Activated CD8-positive, alpha-beta memory T cell treated with anti-CD3 and anti-CD28 coated beads, Interleukin-2, amount 50 U/mL, for 24 hours (primary cell): Measurements from ENCODE around the gene UROS.

ENCODE experiments used
- DNase-seq: peaks from one replicate; pipeline ENCODE4 v3.0.0-alpha.2; 2020; ENCODE audit errors: extremely low read depth

UROS gene

DNA sequence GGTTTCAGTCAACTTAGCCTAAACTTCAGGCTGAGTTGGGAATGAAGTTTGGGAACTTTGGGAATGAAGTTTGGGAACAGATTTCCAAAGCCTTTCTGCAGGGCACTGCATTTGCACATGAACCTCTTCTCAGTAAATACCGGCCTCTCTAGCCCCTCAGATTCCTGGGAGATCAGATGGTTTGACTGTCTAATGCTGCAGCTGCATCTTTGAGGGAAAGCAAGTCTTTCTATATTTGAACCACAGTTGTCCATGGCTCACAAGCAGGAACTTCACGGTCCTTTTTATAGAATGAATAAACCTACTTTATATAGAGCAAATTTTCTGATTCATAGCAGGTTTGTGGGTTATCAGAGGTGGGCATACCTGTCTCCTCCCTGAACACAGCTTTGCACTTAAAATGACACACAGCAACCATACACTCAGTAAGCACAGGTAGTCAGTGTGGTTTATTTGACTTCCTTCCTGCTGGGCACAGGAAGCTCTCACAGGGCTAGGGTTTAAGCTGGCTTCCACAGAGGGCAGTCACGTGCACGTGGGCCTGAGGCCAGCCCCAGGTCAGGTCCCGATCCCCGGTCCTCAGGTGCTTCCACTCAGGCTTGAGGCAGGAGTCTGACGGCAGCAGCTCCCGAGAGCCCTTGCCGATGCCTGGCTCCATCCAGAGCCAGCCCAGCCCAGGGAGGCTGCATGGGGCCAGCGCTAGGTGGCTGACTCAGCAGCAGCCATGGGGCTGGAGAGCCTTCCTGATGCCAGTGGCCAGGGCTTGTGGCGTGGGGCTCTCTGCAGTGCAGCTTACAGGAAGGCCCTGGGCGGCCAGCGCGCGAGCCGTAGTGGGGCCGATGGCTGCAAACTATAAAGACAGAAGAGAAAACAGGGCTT is 34.7 kb downstream of the UROS start:
- no peak for DNase-seq

GRCh38 chr10:125785791-125786190 is 37.3 kb downstream of the UROS start:
- DNase-seq: no peak

GRCh38 chr10:125783957-125784356 is 39.1 kb downstream of the UROS start:
- DNase-seq: no peak

DNA sequence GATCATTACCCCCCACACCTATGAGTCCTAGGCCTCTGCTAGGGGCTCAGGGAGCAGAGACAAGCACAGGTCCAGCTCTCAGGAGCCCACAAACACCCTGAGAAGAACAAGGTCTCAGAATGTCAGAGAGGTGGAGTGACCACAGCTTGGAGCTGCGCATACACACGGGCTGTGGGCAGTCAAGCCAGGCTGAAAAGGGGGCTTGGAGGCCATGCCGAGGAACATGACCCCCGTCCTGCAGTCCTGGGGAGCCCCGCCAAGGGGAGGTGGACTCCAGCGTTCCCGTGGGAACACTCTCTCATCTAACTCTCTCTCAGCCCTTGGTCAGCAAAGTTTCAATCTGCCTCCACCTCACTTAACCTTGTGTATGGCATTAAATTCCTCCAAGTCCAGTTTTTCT is 39.6 kb downstream of the UROS start:
- no peak for DNase-seq

- DNase-seq: no peak
Measured at GRCh38 chr10:125782616-125783015, 40.4 kb downstream of the UROS start.

DNA sequence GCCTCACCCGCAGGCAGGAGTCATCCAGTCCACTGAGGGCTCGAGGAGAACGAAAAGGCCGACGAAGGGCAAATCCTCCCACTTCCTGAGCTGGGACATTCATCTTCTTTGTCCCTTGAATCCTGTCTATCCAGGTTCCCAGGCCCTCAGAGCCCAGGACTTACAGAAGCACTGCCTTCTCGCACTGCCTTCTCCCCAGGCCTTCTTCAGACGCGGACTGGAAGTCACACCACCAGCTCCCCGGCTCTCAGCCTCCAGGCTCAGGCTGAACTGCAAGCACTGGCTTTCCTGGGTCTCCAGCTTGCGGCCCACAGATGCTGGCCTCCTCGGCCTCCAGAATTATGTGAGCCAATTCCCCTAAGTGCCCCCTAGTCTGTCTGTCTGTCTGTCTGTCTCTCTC is 41.0 kb downstream of the UROS start:
- DNase-seq: no peak

DNA sequence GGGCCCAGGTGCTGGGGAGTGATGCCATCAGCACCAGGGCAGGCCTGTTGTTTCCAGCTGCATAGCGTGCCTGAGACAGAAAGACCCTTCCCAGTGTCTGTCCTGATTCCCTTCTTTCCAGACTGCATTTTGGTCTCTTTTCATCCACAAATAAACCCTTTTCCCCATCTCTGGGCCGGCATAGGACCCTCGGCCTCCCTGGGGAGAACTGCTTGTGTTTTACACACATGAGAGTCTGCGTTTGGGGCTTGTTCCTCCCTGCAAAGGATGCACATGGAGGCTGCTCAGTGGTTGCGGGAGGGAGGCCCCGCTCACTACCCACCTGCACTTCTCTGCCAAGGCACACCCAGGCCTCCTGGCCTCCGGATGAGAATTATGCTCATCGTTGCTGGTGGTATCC is 41.7 kb downstream of the UROS start:
- no peak for DNase-seq

DNA sequence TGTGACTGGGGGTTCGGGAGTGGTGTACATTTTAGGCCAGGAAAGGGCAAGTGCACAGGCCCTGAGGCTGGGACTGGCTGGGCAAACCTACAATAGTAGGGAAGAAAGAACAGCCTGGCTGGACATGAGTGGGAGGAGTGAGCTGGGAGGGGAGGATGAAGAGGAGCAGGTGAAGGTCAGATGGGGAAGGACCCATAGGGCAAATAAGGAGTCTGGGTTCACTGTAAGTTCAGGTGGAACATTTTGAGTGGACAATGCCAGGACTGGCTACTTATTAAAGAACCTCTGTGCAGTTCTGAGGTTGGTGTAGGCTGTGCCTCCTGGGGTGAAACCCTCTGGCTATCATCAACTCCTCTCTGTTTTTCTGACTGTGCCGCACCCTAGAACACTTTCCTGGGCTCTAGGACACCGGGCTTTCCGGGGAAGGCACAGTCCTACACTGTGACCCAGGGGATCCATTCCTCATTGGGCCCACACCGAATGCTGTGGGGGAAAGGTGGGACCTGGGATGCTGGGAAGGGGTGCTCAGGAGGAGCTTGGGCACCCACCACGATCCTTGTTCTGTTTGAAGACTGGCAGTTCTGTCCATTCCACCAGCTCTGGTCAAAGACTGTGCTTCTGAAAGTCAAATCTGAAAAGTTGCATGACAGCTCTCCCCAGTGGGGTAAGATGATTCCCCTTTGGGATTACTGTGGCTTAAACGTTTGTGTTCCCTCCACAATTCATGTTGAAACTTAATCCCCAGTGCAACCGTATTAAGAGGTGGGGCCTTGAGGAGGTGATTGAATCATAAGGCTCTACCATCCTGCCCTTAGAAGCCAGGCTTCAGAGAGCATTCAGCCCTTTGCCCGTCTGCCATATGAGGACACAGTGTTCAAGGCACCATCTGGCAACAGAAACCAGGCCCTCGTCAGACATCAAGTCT is 43.4 kb downstream of the UROS start:
- no peak for DNase-seq

GRCh38 chr10:125778556-125778955 is 44.5 kb downstream of the UROS start:
- no peak for DNase-seq

DNA sequence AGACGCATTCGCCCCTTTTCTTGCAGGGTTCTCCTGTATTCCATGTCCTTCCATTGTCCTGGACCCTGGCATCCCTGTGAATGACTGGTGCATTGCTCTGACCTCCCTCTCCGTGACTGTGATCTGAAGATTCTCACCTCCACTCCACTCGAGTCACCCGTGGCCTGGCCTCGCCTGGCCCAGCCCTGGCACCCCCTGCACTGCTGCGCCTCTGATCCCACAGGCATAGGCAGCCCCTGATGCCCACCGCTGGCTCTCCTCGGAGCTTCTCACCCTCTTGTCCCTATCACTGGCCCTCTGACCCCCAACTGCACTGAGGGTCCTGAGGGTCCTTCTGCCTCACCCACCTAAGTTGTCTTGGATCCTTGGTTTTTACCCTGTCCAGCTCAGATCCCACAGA is 45.3 kb downstream of the UROS start:
- DNase-seq: no peak

DNA sequence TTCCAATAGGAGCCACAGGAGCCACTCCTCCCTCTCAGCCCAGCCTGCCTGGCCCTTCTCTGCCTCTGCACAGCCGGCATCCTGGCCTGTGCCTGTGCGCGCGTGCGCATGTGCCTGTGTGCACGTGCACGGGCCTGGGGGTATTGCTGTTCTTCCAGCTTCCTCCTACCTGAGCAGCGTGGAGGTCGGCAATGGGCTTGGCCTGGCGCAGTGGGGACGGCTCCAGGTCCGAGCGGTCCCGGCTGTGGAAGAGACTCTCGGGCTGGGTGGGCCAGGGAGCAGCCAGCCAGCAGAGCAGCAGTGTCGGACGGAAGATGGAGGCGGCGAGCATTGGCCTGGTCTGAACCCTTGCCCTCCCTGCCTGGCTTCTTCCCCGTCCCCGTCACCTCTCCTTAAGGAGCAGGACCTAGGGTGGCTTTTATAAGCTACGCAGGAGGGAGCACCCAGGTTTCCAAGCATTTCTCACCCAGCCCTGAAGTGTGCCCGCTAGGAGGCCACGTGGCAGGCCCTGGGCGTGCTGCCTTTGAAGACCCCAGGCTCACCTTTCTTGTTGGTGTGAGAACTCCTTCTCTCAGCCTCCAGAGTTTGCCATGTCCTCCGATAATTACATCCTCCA is 47.5 kb downstream of the UROS start, which contains the start of gene MMP21:
Gene MMP21, minus strand, starts transcription at position 331 of the 616 bp plus-strand sequence. Its CDS starts 0 bp downstream, at position 331.
- DNase-seq: no peak

- no peak for DNase-seq
Measured at GRCh38 chr10:125774581-125775191, 48.4 kb downstream of the UROS start.

GRCh38 chr10:125773687-125774543 is 49.1 kb downstream of the UROS start:
- DNase-seq: no peak

DNA sequence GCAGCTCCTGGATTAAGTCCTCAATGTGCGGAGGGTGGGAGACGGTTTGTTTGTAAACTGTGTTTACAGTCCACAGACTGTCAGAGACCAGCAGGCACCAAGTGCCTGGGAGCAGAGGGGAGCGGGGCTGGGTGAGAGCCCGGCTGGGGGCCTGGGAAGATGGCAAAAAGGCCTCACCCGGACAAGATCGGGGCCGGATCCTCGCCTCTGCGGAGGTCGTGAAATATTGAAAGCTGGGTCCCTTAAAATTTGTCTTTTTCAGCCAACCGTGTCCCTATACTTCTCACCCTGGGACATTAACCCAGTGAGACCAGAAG is 50.2 kb downstream of the UROS start:
- DNase-seq: no peak

DNA sequence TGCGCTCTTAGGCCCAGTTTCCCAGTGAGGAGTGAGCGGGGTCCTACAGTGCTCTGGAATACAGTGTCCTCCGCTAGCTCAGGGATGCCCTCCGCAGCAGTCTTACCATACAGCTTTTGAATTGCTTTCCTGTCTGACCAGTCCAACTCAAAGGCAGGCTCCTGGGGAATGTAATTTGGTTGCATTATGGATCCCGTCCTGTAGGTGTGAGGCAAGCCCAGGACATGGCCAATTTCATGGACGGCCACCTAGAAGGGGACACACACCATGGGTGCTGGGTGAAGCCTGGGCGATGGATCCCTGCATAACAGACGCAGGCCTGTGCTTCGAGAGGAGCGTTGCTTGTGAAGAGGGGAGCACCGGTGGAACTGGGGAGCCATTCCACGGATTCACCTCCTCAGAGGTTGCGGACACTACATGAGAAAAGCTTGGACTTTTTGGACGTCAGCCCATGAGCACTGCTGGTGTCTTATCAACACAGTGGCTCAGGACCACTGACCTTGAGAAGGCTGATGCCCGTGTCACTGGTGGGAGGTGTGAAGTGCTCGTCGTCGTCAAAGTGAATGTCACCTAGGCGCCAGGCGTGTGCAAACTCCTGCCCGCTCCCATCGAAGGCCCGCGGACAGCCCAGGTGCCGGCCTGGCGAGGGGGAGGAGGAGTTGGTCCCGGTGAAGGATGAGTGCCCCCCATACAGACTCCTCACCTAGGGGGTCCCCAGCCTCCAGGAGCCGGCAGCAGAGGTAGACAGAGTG is 50.8 kb downstream of the UROS start:
- DNase-seq: no peak

DNA sequence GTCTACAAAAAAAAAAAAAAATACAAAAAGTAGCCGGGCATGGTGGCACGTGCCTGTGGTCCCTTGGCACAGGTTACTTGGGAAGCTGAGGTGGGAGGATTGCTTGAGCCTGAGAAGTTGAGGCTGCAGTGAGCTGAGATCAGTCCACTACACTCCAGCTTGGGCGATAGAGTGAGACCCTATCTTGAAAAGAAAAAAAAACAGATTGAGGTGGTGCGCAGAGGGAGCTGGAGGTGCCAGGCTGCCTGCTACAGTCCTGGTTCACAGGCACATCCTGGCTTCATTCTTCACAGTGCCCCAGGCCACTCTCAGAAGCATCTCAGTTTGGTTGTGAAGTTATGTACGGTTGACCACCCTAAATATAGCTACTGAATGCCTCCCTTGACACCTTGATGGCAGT is 52.2 kb downstream of the UROS start:
- no peak for DNase-seq

DNA sequence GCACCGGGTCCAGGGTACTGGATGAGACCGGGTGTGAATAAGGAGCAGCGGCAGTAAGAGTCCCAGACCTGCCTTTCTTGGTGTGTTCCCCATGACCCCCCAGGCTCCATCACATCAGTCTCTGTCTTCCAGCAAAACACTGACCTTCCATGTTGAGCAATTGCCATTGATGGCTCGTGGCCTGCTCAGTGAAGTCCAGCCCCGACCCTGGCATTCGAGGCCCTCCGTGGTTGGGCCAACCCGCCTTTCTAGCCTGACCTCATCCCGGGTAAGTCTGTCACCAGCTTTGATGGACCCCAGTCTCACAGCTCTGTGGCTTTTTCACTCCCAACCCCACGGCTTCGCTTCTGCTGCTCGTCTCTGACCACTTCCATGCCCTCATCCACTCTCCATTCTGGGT is 53.9 kb downstream of the UROS start:
- no peak for DNase-seq

- no peak for DNase-seq
Measured at GRCh38 chr10:125768219-125768855, 54.7 kb downstream of the UROS start.

DNA sequence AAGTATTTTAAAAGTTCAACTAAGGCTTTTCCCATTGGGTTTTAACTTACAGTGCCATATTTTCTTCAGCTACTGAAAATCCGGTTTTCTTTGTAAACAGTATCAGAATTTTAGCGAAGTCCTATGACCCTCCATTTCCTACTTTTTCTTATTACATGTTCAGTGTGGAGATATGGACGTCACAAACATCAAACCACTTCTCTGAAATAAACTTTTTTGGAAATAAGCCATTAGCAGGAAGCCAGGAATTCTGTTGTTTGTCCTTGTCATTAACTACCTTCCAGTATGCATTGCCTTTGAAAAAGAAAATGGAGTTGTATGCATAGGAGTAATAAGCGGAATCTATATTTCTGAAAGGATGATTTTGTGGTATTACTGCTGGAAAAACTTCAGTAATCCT is 56.5 kb downstream of the UROS start:
- DNase-seq: no peak

GRCh38 chr10:125765835-125766234 is 57.2 kb downstream of the UROS start:
- no peak for DNase-seq
